T-helper 2 cell treated with Interferon-gamma antibody and Interleukin-4, amounts not matched to agents 100 ng/mL and 5 ng/mL, for 36 hours (primary cell): ENCODE results near the gene NMBR. TPM values are rescaled to one million over a fixed set of nuclear protein-coding genes. Genes with fewer than 3 reads are reported as not detected.
"Not testable (repeated sequence)": the region's sequence is repeated elsewhere in the genome, so short reads cannot be mapped to it uniquely, and the experiment has no call there.

Source experiments
- intact Hi-C: fragments of 100-400 bp; cut with micrococcal nuclease; formaldehyde crosslinking; loops from one replicate; pipeline ENCODE4 v1.15.1; 2023
- total RNA-seq: library from RNA; stranded (reverse); gene quantifications from 2 replicates; pipeline ENCODE4 v1.2.3, GENCODE V29; 2022

The NMBR gene
- not detected in 2 replicates for total RNA-seq

GRCh38 chr6:142146828-142147662 is at the start of gene NMBR, which contains the start of gene VTA1:
Gene NMBR, minus strand, starts transcription at chr6:142147122. Its CDS starts 58,464 bp downstream, at chr6:142088658.
Gene VTA1, plus strand, starts transcription at chr6:142147263. Its CDS starts 25 bp downstream, at chr6:142147288.
- intact Hi-C loops: loop anchor here (1.0 to 10.0 kb wide), 12 partner anchors 60 to 1950 kb away; partner anchors contain the start of genes ADAT2, ADGRG6, HIVEP2 and LTV1

GRCh38 chr6:142195862-142196541 is 49.1 kb upstream of the NMBR start:
- intact Hi-C loops: no loop called here

GRCh38 chr6:142193621-142194020 is 46.7 kb upstream of the NMBR start:
- intact Hi-C loops: no loop called here

- intact Hi-C loops: no loop called here
Observed at GRCh38 chr6:142192343-142192742, 45.4 kb upstream of the NMBR start.

- intact Hi-C loops: no loop called here
Observed at GRCh38 chr6:142189057-142189456, 42.1 kb upstream of the NMBR start.

- intact Hi-C loops: not testable (repeated sequence)
Observed at GRCh38 chr6:142188341-142188740, 41.4 kb upstream of the NMBR start.

GRCh38 chr6:142187209-142187608 is 40.3 kb upstream of the NMBR start:
- intact Hi-C loops: no loop called here

GRCh38 chr6:142185641-142186040 is 38.7 kb upstream of the NMBR start:
- intact Hi-C loops: no loop called here

- intact Hi-C loops: no loop called here
Observed at GRCh38 chr6:142184307-142184706, 37.4 kb upstream of the NMBR start.

- intact Hi-C loops: no loop called here
Observed at GRCh38 chr6:142183351-142183750, 36.4 kb upstream of the NMBR start.

GRCh38 chr6:142182004-142182403 is 35.1 kb upstream of the NMBR start:
- intact Hi-C loops: no loop called here

- intact Hi-C loops: no loop called here
Observed at GRCh38 chr6:142178129-142178528, 31.2 kb upstream of the NMBR start.

GRCh38 chr6:142174703-142175102 is 27.8 kb upstream of the NMBR start:
- intact Hi-C loops: no loop called here

- intact Hi-C loops: no loop called here
Observed at GRCh38 chr6:142173980-142174379, 27.1 kb upstream of the NMBR start.

GRCh38 chr6:142172758-142173157 is 25.8 kb upstream of the NMBR start:
- intact Hi-C loops: no loop called here

- intact Hi-C loops: no loop called here
Observed at GRCh38 chr6:142171351-142171750, 24.4 kb upstream of the NMBR start.

GRCh38 chr6:142167486-142167885 is 20.6 kb upstream of the NMBR start:
- intact Hi-C loops: no loop called here

- intact Hi-C loops: no loop called here
Observed at GRCh38 chr6:142167071-142167470, 20.1 kb upstream of the NMBR start.

GRCh38 chr6:142165227-142165626 is 18.3 kb upstream of the NMBR start:
- intact Hi-C loops: no loop called here

- intact Hi-C loops: no loop called here
Observed at GRCh38 chr6:142162780-142163179, 15.9 kb upstream of the NMBR start.

GRCh38 chr6:142156758-142157068 is 9.8 kb upstream of the NMBR start:
- intact Hi-C loops: loop anchor here (1.0 to 2.0 kb wide), 2 partner anchors 50 to 232 kb away; no protein-coding TSS in a partner anchor
